T-helper 9 cell (primary cell): ENCODE data around the gene CFAP61.
"Not testable (repeated sequence)": the region's sequence is repeated elsewhere in the genome, so short reads cannot be mapped to it uniquely, and the experiment has no call there.

Source experiments
- DNase-seq: peaks from one replicate; pipeline ENCODE4 v3.0.0-alpha.2; 2020

CFAP61 gene

GRCh38 chr20:20241976-20242375, 189.6 kb downstream of the CFAP61 start:
- no peak for DNase-seq

- DNase-seq: not testable (repeated sequence)
These were observed 192.1 kb downstream of the CFAP61 start for GRCh38 chr20:20244384-20244783.

- no peak for DNase-seq
These were observed 194.8 kb downstream of the CFAP61 start for GRCh38 chr20:20246996-20247633.

GRCh38 chr20:20248620-20249200, 196.4 kb downstream of the CFAP61 start:
- DNase-seq: no peak

GRCh38 chr20:20251317-20251716, 199.0 kb downstream of the CFAP61 start:
- no peak for DNase-seq

GRCh38 chr20:20251836-20252235, 199.5 kb downstream of the CFAP61 start:
- no peak for DNase-seq

- no peak for DNase-seq
These were observed 200.9 kb downstream of the CFAP61 start for GRCh38 chr20:20253039-20253743.

GRCh38 chr20:20253744-20254330, 201.5 kb downstream of the CFAP61 start:
- DNase-seq: no peak

GRCh38 chr20:20255099-20255498, 202.8 kb downstream of the CFAP61 start:
- DNase-seq: no peak

GRCh38 chr20:20259533-20259932, 207.2 kb downstream of the CFAP61 start:
- DNase-seq: no peak

- no peak for DNase-seq
These were observed 208.8 kb downstream of the CFAP61 start for GRCh38 chr20:20261159-20261558.

GRCh38 chr20:20265210-20265609, 212.9 kb downstream of the CFAP61 start:
- DNase-seq: no peak

- no peak for DNase-seq
These were observed 214.2 kb downstream of the CFAP61 start for GRCh38 chr20:20266552-20266951.

GRCh38 chr20:20267685-20268370, 215.5 kb downstream of the CFAP61 start:
- no peak for DNase-seq

GRCh38 chr20:20271271-20271670, 218.9 kb downstream of the CFAP61 start:
- DNase-seq: no peak

- no peak for DNase-seq
These were observed 220.4 kb downstream of the CFAP61 start for GRCh38 chr20:20272686-20273085.

- DNase-seq: no peak
These were observed 221.0 kb downstream of the CFAP61 start for GRCh38 chr20:20273286-20273685.

- DNase-seq: no peak
These were observed 222.5 kb downstream of the CFAP61 start for GRCh38 chr20:20274821-20275220.

- no peak for DNase-seq
These were observed 223.3 kb downstream of the CFAP61 start for GRCh38 chr20:20275636-20276035.

- no peak for DNase-seq
These were observed 224.6 kb downstream of the CFAP61 start for GRCh38 chr20:20276811-20277530.

GRCh38 chr20:20277894-20278335, 225.6 kb downstream of the CFAP61 start:
- DNase-seq: no peak

GRCh38 chr20:20286061-20286460, 233.7 kb downstream of the CFAP61 start:
- DNase-seq: no peak
